HG03432 (cell line): ENCODE measurements around the gene RNF187.

ENCODE experiments used
- ATAC-seq: cut with Tn5 transposase; IDR thresholded peaks from one replicate; pipeline ENCODE4 v1.9.1; 2021; ENCODE audit warnings: mild to moderate bottlenecking, moderate library complexity; ENCODE audit not compliant: unreplicated experiment

Gene RNF187

DNA sequence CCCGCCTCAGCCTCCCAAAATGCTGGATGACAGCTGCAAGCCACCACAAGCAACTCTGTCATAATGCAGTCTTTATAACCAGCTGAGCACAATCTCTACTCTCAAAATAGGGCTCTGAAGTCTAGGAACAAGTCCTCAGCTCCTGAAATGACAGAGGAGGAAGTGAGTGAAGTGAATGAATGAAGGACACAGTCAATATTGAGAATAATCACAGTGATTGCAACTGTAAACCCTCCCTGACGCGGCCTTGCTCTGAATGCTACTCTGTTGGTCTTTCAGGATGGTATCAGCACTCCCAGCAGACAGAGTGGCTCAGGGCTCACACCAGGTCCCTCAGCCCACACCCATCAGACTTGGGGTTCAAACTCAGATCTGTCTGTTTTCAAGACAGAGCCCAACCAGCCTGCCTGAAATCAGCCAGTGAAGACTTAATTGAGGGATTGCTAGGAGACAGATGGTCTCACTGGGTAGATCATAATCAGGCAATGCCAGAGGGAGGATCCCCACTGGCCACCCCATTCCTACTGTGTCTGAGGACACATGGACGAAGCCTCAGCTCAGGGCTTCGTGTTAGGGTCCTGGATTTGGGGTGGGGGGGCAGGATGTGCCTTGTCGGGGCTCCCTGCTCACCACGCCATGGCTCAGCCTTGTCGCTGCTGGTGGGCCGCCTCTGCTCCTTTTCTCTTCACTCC lies 20.9 kb downstream of the RNF187 start:
- ATAC-seq: no peak

DNA sequence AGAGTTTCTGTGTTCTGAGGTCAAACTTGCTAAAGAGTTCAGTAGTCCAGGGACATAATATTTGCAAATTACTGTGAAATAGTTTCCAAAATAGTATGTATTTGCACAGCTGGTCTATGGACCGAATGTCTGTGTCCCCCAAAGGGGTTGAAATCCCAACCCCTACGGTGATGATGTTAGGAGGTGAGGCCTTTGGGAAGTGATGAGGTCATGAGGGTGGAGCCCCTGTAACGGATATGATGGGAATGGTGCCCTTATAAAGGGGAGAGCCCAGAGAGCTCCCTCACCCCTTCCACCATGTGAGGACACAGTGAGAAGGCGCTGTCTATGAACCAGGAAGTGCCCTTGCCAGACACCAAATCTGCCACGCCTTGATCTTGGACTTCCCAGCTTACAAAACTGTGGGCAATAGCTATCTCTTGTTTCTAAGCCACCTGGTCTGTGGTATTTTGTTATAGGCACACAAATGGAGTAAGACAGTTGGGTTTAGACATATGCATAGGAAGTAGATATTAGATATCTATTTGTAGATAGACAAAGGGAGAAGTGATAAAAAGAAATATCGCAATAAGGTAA lies 21.7 kb downstream of the RNF187 start:
- no peak for ATAC-seq

DNA sequence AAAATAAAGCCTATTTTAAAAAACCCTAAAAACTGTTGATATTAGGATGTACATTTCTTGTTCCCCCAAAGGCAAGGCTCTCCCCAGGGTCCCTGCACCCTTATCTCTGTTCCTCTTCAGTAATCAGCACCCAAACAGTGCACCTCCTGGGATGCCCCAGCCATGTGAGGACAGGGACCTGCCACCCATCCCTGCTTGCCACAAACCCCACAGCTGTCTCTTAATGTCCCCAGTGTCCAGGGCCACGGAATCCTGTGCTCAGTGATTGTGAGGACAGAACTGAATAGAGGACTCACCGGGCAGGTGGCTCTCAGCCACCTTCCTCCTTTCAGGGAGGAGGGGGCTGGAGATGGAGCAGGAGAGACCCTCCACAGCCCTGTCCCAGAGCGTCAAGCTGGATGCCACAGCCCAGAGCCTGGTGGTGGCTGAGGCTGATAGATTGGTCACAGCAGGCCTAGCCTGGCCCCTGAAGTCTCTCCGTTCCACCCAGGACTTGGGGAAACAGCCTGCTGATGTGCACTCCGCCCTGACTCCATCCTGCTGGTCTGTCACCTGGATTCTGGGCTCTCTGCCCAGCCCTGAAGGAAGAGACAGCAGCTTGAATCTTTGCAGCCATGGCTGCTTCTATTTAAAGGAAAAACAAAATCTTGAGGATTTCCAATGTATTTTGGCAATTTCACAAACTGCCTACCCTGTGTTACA lies 23.1 kb downstream of the RNF187 start:
- no peak for ATAC-seq

DNA sequence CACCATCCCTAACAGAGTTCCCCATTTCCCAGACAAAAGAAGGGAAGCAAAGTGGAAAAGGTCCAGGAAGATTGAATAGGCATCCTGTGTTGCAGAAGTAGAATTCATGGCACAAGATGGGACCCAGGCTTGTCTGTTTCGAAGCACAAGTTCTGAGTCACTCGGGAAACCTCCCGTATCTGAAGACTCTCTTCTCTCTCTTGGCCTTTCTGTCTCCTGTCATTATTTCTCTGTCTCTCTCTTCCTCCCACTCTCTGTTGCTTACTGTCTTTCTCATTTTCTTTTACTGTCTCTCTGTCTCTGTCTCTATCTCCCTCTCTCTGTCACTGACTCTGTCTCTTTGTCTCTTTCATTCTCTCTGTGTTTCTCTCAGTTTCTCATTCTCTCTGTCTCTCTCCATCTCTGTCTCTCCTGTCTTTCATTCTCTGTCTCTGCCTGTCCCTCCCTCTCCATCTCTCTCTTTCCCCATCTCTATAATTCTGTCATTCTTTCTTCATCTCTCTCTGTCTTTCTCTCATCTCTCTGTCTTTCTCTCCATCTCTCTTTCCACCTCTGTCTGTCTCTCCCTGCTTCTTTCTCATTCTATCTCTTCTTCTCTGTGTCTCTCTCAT lies 23.7 kb downstream of the RNF187 start:
- ATAC-seq: no peak

DNA sequence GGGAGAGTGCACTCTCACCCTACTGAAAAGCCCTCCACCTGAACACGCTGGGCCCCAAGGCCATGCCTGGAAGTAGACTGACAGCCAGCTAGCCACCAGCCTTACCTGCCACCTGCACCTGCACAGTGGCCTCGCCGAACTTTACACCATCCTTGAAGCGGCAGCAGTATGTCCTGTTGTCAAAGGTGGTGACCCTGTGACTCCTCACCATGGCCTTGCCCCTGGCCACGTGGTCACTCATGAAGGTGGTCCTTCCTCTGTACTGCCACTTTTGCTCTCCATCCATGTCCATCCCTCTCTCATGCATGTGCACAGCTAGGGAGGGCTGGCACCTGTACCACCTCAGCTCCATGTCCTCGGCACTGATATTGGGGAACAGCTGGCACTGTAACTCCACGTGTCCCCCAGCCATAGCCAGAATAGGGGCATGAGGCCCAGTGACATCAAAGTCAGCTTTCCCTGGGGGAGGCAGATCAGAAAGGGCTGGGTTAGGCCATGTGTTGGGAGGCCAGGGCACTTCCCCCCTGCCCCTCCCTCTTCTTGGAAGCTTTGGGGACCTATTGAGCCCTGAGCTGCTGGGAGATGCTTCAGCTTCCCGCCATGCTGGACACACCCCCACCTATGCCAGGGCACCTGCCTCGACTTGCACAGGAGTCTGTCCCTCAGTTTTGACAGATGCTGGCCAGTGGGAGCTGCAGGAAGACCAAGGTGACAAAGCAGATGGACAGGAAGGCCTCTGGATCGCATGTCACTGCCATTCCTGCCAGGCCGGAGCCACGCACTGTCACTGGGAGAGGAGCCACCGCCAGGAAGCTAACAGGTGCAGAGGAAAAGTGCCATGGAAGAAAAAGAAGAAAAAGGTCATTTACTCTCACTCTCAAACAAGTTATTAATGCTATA lies 24.6 kb downstream of the RNF187 start:
- ATAC-seq: no peak

DNA sequence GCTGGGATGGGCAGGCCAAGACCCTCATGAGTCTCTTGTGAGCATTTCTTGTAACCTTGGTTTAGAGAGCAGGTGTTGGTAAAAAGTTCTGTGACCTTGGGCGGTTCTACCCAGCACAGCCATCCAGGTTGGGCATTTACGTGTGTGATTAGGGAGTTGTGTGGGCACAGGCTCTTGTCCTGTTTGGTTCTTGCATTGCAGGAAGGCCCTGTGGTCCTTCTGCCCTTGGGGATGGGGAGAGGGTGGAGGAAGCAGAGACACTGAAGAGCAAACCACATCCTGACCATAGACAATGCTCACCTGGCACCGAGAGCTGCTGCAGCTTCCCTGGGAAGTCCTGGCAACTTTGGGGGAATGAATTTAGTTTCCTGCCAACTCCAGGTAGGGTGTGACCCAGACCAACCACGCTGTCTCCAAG lies 25.6 kb downstream of the RNF187 start:
- ATAC-seq: no peak

DNA sequence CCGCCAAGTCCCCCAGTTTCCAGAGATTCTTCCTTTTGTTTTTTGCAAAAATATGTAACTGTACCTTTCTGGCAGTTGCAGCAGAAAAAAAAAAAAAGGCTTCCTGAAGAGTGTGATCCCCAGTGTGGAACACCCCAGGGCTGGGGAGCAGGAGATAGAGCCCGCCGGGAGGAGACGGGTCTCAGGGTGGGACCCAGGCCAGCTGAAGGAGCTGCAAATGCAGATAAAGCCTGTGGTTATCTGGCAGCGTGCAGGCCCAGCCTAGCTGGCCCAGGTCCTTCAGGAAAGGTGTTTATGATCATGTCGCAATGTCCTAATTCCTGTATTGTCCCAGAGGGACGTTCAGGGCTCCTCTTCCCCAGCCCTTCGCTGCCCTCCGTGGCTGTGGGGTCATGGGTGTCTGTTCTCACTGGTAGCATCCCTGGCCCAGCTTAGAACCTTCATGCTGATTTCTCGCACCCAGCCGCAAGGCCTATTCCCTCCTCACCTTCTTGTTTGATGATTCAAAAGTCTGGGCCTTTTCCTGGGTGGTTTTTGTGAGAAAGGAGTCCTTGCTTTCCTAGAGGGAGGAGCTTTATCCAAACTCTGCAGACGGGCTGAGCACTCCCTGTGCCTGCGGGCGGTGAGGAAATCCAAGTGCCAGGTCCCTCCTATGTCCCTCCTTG lies 26.2 kb downstream of the RNF187 start:
- no peak for ATAC-seq

DNA sequence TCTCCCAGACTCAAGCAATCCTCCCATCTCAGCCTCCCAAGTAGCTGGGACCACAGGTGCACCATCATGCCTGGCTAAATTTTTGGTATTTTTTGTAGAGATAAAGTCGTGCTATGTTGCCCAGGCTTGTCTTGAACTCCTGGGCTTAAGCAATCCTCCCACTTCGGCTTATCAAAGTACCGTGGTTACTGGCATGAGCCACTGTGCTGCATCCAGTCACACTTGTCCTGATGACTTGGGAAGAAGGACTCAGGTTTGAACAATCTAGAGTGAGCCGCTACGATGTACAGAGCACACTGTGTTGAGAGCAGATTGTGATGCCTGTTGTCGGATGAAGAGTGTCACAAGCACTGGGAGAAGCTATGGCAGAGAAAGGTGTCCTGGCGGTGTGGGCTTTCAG lies 27.2 kb downstream of the RNF187 start:
- no peak for ATAC-seq

DNA sequence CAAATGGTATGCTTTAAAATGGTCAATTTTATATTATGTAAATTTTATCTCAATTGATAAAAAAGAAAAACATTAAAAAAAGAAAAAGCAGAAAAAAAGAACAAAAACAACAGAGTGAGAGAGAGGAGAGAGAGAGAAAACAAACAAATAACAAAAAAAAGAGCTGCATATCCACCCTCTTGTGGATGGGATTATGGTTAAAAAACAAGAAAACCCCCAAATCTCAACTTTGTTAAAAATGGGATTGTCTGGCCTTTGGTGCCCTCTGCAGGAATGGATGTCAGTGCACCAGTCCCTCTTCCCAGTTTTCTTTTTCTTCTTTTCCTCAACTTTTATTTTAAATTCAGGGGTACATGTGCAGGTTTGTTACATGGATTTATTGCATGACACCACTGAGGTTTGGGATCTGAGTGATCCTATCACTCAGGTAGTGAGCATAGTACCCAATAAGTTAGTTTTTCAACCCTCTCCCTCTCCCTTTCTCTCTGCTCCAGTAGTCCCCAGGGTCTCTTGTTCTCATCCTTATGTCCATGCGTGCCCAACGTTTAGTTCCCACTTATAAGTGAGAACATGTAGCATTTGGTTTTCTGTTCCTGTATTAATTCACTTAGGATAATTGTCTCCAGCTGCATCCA lies 28.1 kb downstream of the RNF187 start:
- ATAC-seq: no peak

DNA sequence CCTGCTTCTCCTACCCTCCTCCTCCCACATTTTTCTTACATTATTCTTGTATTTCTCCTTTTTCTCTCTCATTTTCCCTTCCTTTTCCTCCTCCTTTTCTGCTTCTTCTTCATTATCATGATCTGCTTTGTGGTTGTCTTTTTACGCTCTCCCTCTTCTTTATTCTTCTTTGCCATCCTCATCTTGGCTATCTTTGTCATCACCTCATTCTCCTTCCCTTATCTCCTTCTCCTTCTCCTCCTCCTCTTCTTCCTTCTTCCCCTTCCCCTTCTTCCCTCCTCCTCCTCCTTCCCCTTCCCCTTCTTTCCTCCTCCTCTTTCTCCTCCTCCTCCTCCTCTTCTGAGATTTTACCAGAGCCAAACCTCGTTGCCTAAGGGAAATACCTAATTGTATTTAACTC lies 30.5 kb downstream of the RNF187 start:
- no peak for ATAC-seq

DNA sequence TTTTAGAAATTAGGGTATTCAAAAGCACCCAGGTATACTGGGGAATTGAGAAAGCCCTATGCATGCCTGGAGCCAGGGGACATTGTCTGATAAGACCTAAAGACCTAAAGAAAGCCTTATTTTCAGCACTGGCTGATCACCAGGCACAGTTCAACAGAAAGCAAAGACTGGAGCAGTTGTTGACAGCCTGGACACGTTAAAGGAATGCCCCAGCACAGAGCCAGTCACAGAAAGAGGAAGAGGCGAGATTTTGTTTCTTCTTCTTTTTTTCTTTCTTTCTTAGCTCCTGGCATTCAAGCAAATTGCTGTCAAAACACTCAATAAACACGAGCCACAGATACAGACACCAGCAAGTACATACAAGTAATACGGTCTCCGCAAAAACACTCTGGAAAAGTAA lies 40.4 kb downstream of the RNF187 start:
- no peak for ATAC-seq

DNA sequence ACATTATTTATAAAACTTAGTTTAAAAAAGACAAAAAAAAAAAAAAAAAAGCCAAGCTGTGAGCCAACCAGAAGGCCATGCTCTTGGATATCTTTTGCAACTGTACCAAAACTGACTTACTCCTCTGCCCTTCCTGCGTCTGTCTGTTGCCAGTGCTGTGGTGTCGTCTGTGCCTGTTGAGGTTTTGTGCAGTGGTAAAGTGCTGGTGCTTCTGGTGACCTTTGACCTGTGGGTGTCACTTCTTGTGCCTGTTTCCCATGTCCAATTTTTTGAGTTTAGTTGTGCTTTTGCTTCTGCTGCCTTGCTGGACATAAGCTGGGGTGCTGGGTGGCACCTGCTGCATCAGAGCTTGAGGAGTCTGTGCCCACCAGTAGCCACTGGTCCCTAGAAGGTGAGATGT lies 41.4 kb downstream of the RNF187 start:
- ATAC-seq: no peak

DNA sequence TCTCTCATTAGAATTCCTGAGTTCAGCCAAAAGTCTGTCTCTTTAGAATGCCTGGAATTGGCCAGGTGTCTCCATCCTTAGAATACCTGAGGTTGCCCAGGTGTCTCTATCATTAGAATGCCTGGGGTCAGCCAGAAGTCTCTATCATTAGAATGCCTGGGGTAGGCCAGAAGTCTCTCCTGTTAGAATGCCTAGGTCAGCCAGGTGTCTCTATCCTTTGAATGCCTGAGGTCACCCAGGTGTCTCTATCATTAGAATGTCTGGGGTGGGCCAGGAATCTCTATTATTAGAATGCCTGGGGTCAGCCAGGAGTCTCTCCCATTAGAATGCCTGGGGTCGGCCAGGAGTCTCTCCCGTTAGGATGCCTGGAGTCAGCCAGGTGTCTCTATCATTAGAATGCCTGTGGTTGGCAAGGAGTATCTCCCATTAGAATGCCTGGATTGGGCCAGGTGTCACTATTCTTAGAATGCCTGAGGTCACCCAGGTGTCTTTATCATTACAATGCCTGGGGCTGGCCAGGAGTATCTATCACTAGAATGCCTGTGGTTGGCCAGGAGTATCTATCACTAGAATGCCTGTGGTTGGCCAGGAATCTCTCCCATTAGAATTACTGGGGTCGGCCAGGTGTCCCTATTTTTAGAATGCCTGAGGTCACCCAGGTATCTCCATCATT lies 43.0 kb downstream of the RNF187 start:
- no peak for ATAC-seq

DNA sequence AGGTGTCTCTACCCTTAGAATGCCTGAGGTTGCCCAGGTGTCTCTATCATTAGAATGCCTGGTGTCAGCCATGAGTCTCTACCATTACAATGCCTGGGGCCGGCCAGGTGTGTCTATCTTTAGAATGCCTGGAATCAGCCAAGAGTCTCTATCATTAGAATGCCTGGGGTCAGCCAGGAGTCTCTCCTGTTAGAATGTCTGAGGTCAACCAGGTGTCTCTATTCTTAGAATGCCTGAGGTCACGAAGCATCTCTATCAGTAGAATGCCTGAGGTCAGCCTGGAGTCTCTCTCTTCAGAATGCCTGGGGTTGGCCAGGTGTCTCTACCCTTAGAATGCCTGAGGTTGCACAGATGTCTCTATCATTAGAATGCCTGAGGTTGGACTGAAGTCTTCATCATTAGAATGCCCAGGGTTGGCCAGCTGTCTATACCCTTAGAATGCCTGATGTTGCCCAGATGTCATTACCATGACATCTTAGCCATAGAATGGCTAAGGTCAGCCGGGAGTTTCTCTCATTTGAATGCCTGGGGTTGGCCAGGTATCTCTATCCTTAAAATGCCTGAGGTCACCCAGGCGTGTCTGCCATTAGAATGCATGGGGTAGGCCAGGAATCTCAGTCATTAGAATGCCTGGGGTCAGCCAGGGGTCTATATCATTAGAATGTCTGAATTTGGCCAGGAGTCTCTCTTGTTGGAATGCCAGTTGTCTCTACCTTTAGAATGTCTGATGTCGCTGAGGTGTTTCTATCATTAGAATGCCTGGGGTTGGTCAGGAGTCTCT lies 44.0 kb downstream of the RNF187 start:
- ATAC-seq: no peak

DNA sequence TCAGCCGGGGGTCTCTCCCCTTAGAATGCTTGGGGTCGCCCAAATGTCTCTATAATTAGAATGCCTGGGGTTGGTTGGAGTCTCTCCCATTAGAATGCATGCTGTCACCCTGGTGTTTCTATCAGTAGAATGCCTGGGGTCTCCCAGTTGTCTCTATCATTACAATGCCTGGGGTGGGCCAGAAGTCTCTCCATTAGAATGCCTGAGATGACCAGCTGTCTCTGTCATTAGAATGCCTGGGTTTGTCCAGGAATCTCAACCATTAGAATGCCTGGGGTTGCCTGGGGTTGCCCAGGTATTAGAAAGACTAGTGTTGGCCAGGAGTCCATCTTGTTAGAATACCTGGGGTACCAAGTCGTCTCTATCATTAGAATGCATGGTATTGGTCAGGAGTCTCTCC lies 51.6 kb downstream of the RNF187 start:
- ATAC-seq: no peak

DNA sequence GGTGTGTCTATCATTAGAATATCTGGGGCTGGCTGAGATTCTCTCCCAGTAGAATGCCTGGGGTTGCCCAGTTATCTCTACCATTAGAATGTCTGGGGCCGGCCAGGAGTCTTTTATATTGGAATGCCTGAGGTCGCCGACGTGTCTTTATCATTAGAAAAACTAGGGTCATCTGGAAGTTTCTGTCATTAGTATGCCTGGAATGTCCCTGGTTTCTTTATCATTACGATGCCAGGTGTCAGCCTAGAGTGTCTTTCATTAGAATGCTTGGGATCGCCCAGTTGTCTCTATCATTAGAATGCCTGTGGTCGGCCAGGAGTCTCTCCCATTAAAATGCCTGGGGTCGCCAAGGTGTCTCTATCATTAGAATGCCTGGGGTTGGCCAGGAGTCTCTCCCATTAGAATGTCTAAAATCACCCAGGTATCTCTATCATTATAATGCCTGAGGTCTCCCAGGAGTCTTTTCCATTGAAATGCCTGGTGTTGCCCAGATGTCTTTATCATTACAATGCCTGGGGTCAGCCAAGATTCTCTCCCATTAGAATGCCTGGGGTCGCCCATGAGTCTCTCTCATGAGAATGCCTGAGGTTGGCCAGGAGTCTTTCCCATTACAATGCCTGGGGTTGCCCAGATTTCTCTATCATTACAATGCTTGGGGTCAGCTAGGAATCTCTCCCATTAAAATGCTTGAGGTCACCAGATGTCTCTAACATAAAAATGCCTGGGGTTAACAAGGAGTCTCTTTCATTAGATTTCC lies 53.2 kb downstream of the RNF187 start:
- no peak for ATAC-seq

DNA sequence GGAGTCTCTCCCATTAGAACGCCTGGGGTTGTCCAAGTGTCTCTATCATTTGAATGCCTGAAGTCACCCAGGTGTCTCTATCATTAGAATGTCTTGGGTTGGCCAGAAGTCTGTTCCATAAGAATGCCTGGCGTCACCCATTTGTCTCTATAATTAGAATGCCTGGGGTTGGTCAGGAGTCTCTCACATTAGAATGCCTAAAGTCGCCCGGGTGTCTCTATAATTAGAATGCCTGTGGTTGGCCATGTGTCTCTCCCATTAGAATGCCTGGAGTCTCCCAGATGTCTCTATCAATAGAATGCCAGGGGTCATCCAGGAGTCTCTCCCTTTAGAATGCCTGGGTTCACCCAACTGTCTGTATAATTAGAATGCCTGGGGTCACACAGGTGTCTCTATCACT lies 54.5 kb downstream of the RNF187 start:
- no peak for ATAC-seq

DNA sequence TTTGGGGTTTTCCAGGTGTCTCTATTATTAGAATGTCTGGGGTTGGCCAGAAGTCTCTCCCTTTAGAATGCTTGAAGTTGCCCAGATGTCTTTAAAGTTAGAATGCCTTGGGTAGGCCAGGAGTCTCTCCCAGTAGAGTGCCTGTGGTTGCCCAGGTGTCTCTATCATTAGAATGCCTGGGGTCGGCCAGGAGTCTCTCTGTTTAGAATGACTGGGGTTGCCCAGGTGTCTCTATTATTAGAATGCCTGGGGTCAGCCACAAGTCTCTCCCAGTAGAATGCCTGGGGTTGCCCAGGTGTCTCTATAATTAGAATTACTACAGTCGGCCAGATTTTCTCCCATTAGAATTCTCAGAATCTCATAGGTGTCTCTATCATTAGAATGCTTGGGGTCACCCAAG lies 55.2 kb downstream of the RNF187 start:
- ATAC-seq: no peak
